ENCODE results near the gene TMEM89.

Gene TMEM89

GRCh38 chr3:48585411-48585810 lies 36.2 kb downstream of the TMEM89 start:
- DNase-seq: no peak

- no peak for DNase-seq
These were observed 36.7 kb downstream of the TMEM89 start for GRCh38 chr3:48584836-48585235.

- no peak for DNase-seq
These were observed 39.7 kb downstream of the TMEM89 start for GRCh38 chr3:48581621-48582481.

GRCh38 chr3:48576647-48577046 lies 44.9 kb downstream of the TMEM89 start:
- no peak for DNase-seq

GRCh38 chr3:48575366-48575765 lies 46.2 kb downstream of the TMEM89 start:
- no peak for DNase-seq

- no peak for DNase-seq
These were observed 47.5 kb downstream of the TMEM89 start for GRCh38 chr3:48573973-48574585.

- DNase-seq: no peak
These were observed 49.1 kb downstream of the TMEM89 start for GRCh38 chr3:48572517-48572916.

GRCh38 chr3:48571938-48572337 lies 49.6 kb downstream of the TMEM89 start:
- DNase-seq: no peak

Measured in kidney glomerular epithelial cell (primary cell).